Spinal cord (tissue), 4 donors: Measurements from ENCODE around the gene LGALS8. TPM values are rescaled to one million over a fixed set of nuclear protein-coding genes. Genes with fewer than 3 reads are reported as not detected.

Experiments used
- polyA plus RNA-seq, 2 donors: library from polyadenylated mRNA; unstranded; fragments of 120-200 nt; gene quantifications; one replicate each; pipeline ENCODE4 v1.2.1, GENCODE V29; 2013; ENCODE audit not compliant: insufficient read length in 2 of 2
- total RNA-seq, 2 donors: library from RNA; depleted of rRNA in 1 of 2; stranded (reverse); fragments of 120-200 nt in 1 of 2; fragments of >200 nt in 1 of 2; gene quantifications; one replicate each; pipeline versions ENCODE4 v1.2.3 to v1.2.4, GENCODE V29; 2013 to 2014

LGALS8 gene
- total and polyA plus RNA-seq, 4 donors, result 54.6 to 99.0 (median 60.6) TPM

Other genes with a start within 250 kb of the LGALS8 start
- gene ERO1B, start 242.0 kb upstream of the LGALS8 start, total RNA-seq, result 10 to 100 TPM in 1 of 2 donors, 1 to 10 TPM in 1; 6.2 to 14.3 TPM
- 1 to 10 TPM; 9.2 to 9.5 TPM for gene ERO1B, start 242.0 kb upstream of the LGALS8 start, polyA plus RNA-seq
- 1 to 10 TPM in 1 of 2 donors, under 1 TPM in 1; 0.89 to 1.4 TPM for gene EDARADD, start 129.7 kb upstream of the LGALS8 start, total RNA-seq
- 1 to 10 TPM; 1.4 to 2.1 TPM for gene EDARADD, start 129.7 kb upstream of the LGALS8 start, polyA plus RNA-seq
- 10 to 100 TPM; 24.0 to 30.9 TPM for gene HEATR1, start 80.5 kb downstream of the LGALS8 start, total RNA-seq
- gene HEATR1, start 80.5 kb downstream of the LGALS8 start, polyA plus RNA-seq, result 10 to 100 TPM; 11.6 to 15.7 TPM
- 1 to 10 TPM; 5.1 to 6.1 TPM for gene ACTN2, start 162.5 kb downstream of the LGALS8 start, total RNA-seq
- gene ACTN2, start 162.5 kb downstream of the LGALS8 start, polyA plus RNA-seq, result 10 to 100 TPM; 18.0 to 26.4 TPM